GM12892 (cell line): ENCODE measurements around the gene PRSS36.

Experiments
- POLR2A ChIP-seq: IDR thresholded peaks from 2 replicates; pipeline ENCODE4 v1.6.1; 2011; ENCODE audit warnings: low read depth, low read length, control low read depth
- POLR2AphosphoS5 ChIP-seq: IDR thresholded peaks from 2 replicates; pipeline ENCODE4 v1.6.1; 2011; ENCODE audit warnings: low read depth, low read length, control low read depth

DNA sequence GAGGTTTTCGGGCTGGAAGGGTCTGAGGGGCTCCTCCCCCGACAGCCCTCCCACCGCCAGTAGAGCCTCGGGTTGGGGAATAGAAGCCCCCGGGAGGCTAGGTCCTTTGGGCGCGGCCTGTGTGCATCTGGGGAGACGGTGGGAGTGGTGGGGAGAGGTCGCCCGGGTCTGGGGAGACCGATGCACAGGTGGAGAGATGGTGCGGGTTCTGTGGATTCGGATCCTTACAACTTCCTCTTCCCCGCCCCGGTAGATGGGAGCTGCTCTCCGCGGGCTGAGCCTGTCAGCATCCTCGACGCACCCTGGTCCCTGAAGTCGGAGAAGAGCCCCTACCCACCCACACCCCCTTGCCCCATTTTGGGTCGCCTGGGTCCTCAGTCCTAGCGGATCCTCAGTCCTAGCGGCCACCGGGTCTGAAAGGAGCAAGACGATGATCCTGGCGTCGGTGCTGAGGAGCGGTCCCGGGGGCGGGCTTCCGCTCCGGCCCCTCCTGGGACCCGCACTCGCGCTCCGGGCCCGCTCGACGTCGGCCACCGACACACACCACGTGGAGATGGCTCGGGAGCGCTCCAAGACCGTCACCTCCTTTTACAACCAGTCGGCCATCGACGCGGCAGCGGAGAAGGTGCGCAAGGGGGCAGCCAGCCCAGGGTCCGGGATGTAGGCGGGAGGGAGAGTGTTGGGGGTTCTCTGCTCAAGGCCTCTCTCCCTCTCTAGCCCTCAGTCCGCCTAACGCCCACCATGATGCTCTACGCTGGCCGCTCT, 40.9 kb downstream of the PRSS36 start:
- TF ChIP-seq POLR2A (no peak), POLR2AphosphoS5 (no peak)
